HepG2 (cell line): ENCODE data around the gene IFITM10. TPM values are rescaled to one million over a fixed set of nuclear protein-coding genes. Genes with fewer than 3 reads are reported as not detected.

ENCODE experiments used
- ATAC-seq: fragments of 200-7000 bp; cut with Tn5 transposase; 3 replicates; pipeline ENCODE4 v1.9.1; 2020; ENCODE audit warnings: mild to moderate bottlenecking, moderate library complexity
- BruUV-seq: library from RNA; stranded (reverse); fragments of 400-500 nt; replicated peaks from 2 replicates; lab custom pipeline; 2021; lab: Mats Ljungman, UMichigan
- CTCF ChIA-PET: fragments of 300-600 bp; formaldehyde crosslinking; extraction: SDS; loops from one replicate; lab custom pipeline; 2021; ENCODE audit warnings: low total read pairs, inconsistent platforms, low intra/inter-chr PET ratio; lab: Yijun Ruan, JAX
- POLR2A ChIA-PET: fragments of 350-600 bp; sonication (Branson Sonifier 250); formaldehyde crosslinking; loops from one replicate; lab custom pipeline; 2020; ENCODE audit warnings: antibody characterized with exemption, inconsistent platforms; lab: Yijun Ruan, JAX
- DNase-seq: peaks from one replicate; pipeline ENCODE4 v3.0.0-alpha.2; 2015; ENCODE audit warnings: low spot score
- FAIRE-seq: peaks from 3 replicates; lab custom pipeline; 2011; peaks lifted over from hg19 to GRCh38; lab: Jason Lieb, UNC
- H2AFZ ChIP-seq: one replicate; pipeline ENCODE4 v1.6.1; 2011; ENCODE audit warnings: low read length, inconsistent platforms
- H3K27ac ChIP-seq: fragments of 300-600 bp; 3 replicates; pipeline ENCODE4 v1.8.0; 2011; ENCODE audit warnings: mixed run types, mild to moderate bottlenecking, mixed read lengths, low read length, inconsistent platforms; ENCODE audit not compliant: insufficient read depth; ENCODE audit errors: extremely low read length
- H3K27me3 ChIP-seq, 2 experiments: fragments of 200-600 bp in 1 of 2; 2 replicates in 1 of 2; 3 replicates in 1 of 2; pipeline versions ENCODE4 v1.6.0 to v1.8.0; 2011; ENCODE audit warnings: low read length in 2 of 2, mild to moderate bottlenecking in 2 of 2, moderate library complexity in 2 of 2, inconsistent platforms in 1 of 2; ENCODE audit not compliant: insufficient read depth in 2 of 2, control insufficient read depth in 1 of 2
- H3K36me3 ChIP-seq, 2 experiments: fragments of 200-600 bp in 1 of 2; replicated peaks in 1 of 2; 2 replicates in 1 of 2; 3 replicates in 1 of 2; pipeline versions ENCODE4 v1.5.1 to v1.8.0; 2011; ENCODE audit warnings: low read length in 2 of 2, inconsistent platforms in 1 of 2; ENCODE audit not compliant: insufficient read depth in 2 of 2, control insufficient read depth in 1 of 2
- H3K4me1 ChIP-seq: 2 replicates; pipeline ENCODE4 v1.5.1; 2012; ENCODE audit warnings: low read length, inconsistent platforms; ENCODE audit not compliant: insufficient read depth
- H3K4me2 ChIP-seq: 2 replicates; pipeline ENCODE4 v1.6.0; 2011; ENCODE audit warnings: low read depth, low read length, inconsistent platforms
- H3K4me3 ChIP-seq, 3 experiments: fragments of 200-600 bp in 1 of 3; sonication (generic), shearing (Covaris generic) in 1 of 3; replicated peaks in 1 of 3; 2 replicates each; pipeline ENCODE4 v1.5.1; 2011 to 2016; ENCODE audit warnings: low read length in 3 of 3, inconsistent platforms in 2 of 3, low read depth in 2 of 3, mild to moderate bottlenecking in 2 of 3, control low read depth in 1 of 3, mixed read lengths in 1 of 3; ENCODE audit not compliant: insufficient read depth in 1 of 3
- H3K79me2 ChIP-seq: one replicate; pipeline ENCODE4 v1.6.1; 2011; ENCODE audit warnings: low read length, inconsistent platforms; ENCODE audit not compliant: insufficient read depth
- H3K9ac ChIP-seq: 2 replicates; pipeline ENCODE4 v1.6.0; 2011; ENCODE audit warnings: mild to moderate bottlenecking, low read depth, low read length, inconsistent platforms; ENCODE audit not compliant: insufficient read depth
- H3K9me3 ChIP-seq: 2 replicates; pipeline ENCODE4 v1.5.1; 2012; ENCODE audit warnings: mild to moderate bottlenecking, low read length
- H4K20me1 ChIP-seq: 2 replicates; pipeline ENCODE4 v1.6.0; 2011; ENCODE audit warnings: inconsistent platforms, mild to moderate bottlenecking, low read length, moderate library complexity; ENCODE audit not compliant: insufficient read depth
- AHR ChIP-seq: IDR thresholded peaks from 2 replicates; pipeline ENCODE4 v1.6.1; 2018; ENCODE audit warnings: missing genetic modification reagents, missing compliant biosample characterization
- ARNT ChIP-seq: fragments of 450-650 bp; IDR thresholded peaks from 2 replicates; pipeline ENCODE4 v1.6.1; 2017
- FOXK2 ChIP-seq: fragments of 450-650 bp; IDR thresholded peaks from 2 replicates; pipeline ENCODE4 v1.6.1; 2016
- FOXP1 ChIP-seq, 2 experiments: fragments of 450-650 bp in 1 of 2; IDR thresholded peaks; 2 replicates each; pipeline ENCODE4 v1.6.1; 2017 to 2018; ENCODE audit warnings: antibody characterized with exemption in 1 of 2
- HNRNPUL1 ChIP-seq: fragments of 200-400 bp; formaldehyde crosslinking; IDR thresholded peaks from 2 replicates; pipeline ENCODE4 v1.6.1; 2017; ENCODE audit warnings: low read depth, mild to moderate bottlenecking, low read length, moderate library complexity
- MNT ChIP-seq: fragments of 450-650 bp; IDR thresholded peaks from 2 replicates; pipeline ENCODE4 v1.6.1; 2016
- TRIM22 ChIP-seq: fragments of 450-650 bp; IDR thresholded peaks from 2 replicates; pipeline ENCODE4 v1.6.1; 2017
- ZFP90 ChIP-seq: sonication (generic); formaldehyde crosslinking; IDR thresholded peaks from 2 replicates; pipeline ENCODE4 v1.8.0; 2022; ENCODE audit warnings: missing genetic modification reagents, mild to moderate bottlenecking, inconsistent platforms, borderline replicate concordance
- ZNF207 ChIP-seq: fragments of 450-650 bp; IDR thresholded peaks from 2 replicates; pipeline ENCODE4 v1.6.1; 2016; ENCODE audit warnings: antibody characterized with exemption, borderline replicate concordance
- ZNF547 ChIP-seq: sonication (generic); formaldehyde crosslinking; IDR thresholded peaks from 2 replicates; pipeline ENCODE4 v1.5.1; 2020; ENCODE audit warnings: mild to moderate bottlenecking, missing genetic modification reagents
- WGBS: methylation state at CpG from one replicate; pipeline ENCODE4 v1.1.6; 2017; ENCODE audit warnings: low lambda C conversion rate; 5-methylcytosine and 5-hydroxymethylcytosine counted together
- in situ Hi-C: cut with HindIII; loops from 2 replicates; pipeline ENCODE4 v1.10.0; 2017; ENCODE audit warnings: low pct_unique_long_range_greater_than_20kb; ENCODE audit not compliant: extremely low pct_ligation_motif_present
- intact Hi-C: fragments of 100-400 bp; cut with micrococcal nuclease; formaldehyde crosslinking; loops from one replicate; pipeline ENCODE4 v1.10.0; 2022; ENCODE audit not compliant: unreplicated experiment
- polyA plus RNA-seq, 8 experiments: library from polyadenylated mRNA; depleted of rRNA in 3 of 8; stranded (reverse) in 7 of 8; unstranded in 1 of 8; fragments of >200 nt; fragmentation: Illumina TruSeq in 4 of 8; extraction: Trizol in 4 of 8; gene quantifications; 2 replicates each; pipeline versions ENCODE4 v1.2.1 to v1.2.3, GENCODE V29; 2011 to 2016; ENCODE audit warnings: low read depth in 4 of 8, missing spikeins in 1 of 8, mixed read lengths in 1 of 8; ENCODE audit not compliant: insufficient read depth in 1 of 8
- total RNA-seq, 5 experiments: library from RNA; depleted of rRNA; stranded (reverse); fragments of >200 nt; fragmentation: Illumina TruSeq; extraction: Trizol; gene quantifications; 2 replicates each; pipeline ENCODE4 v1.2.3, GENCODE V29; 2016; ENCODE audit warnings: low read depth in 1 of 5
- TF ChIP-seq, protein P1 (sequence below): sonication (generic); formaldehyde crosslinking; IDR thresholded peaks from 2 replicates; pipeline ENCODE4 v1.9.0; 2021; ENCODE audit warnings: mild to moderate bottlenecking, missing genetic modification reagents

The IFITM10 gene
- total and polyA plus RNA-seq, 2 of the 13 experiments (the other 11 are each of a cell fraction or from before 2014, with no cell fraction given), result 0.09 to 0.13 TPM

GRCh38 chr11:1732418-1733008 is 17.9 kb downstream of the IFITM10 start (continued):
- no peak for TF ChIP-seq HNRNPUL1
- no peak for TF ChIP-seq FOXK2
- TF ChIP-seq AHR (CRISPR knock-in tag), result no peak
- TF ChIP-seq, all 625 proteins: peak for 0

- intact Hi-C loops (no loop called here), in situ Hi-C loops (no loop called here)
- H4K20me1 ChIP-seq, result no peaks in the 10 kb centered on the region
- peaks cover 0 to 79% of the 10 kb centered on the region in 2 experiments; a peak in 4 of 5 replicates for H3K27me3 ChIP-seq
- no peak overlapping the region for H3K9ac ChIP-seq
- peak; percentile 21 for FAIRE-seq
- H3K4me2 ChIP-seq, result no peak overlapping the region
- no TSS peak for BruUV-seq
- 11% methylated on average over 5 of the region's 5 CpGs for WGBS
- no peaks in the 10 kb centered on the region for H3K36me3 ChIP-seq
- H3K27ac ChIP-seq, result no peak overlapping the region
- TF ChIP-seq FOXP1 (IDR thresholded peaks at IDR 0.05), result 0 out of 2 replicates have a peak, but pooled peaks have one; percentile 22
- no peak for TF ChIP-seq FOXP1 (CRISPR knock-in tag; IDR thresholded peaks at IDR 0.05)
- TF ChIP-seq ZNF547 (CRISPR knock-in tag), result no peak
- TF ChIP-seq MNT, result peak; percentile 98
- peak; percentile 61; the same call in 1 of the 2 replicates for TF ChIP-seq ZNF207
- 0 out of 2 replicates have a peak, but pooled peaks have one; percentile 30 for TF ChIP-seq TRIM22
- peak; percentile 16; the same call in 1 of the 2 replicates for TF ChIP-seq ARNT
- no peak for TF ChIP-seq ZFP90 (CRISPR knock-in tag)
- TF ChIP-seq, protein P1, sequence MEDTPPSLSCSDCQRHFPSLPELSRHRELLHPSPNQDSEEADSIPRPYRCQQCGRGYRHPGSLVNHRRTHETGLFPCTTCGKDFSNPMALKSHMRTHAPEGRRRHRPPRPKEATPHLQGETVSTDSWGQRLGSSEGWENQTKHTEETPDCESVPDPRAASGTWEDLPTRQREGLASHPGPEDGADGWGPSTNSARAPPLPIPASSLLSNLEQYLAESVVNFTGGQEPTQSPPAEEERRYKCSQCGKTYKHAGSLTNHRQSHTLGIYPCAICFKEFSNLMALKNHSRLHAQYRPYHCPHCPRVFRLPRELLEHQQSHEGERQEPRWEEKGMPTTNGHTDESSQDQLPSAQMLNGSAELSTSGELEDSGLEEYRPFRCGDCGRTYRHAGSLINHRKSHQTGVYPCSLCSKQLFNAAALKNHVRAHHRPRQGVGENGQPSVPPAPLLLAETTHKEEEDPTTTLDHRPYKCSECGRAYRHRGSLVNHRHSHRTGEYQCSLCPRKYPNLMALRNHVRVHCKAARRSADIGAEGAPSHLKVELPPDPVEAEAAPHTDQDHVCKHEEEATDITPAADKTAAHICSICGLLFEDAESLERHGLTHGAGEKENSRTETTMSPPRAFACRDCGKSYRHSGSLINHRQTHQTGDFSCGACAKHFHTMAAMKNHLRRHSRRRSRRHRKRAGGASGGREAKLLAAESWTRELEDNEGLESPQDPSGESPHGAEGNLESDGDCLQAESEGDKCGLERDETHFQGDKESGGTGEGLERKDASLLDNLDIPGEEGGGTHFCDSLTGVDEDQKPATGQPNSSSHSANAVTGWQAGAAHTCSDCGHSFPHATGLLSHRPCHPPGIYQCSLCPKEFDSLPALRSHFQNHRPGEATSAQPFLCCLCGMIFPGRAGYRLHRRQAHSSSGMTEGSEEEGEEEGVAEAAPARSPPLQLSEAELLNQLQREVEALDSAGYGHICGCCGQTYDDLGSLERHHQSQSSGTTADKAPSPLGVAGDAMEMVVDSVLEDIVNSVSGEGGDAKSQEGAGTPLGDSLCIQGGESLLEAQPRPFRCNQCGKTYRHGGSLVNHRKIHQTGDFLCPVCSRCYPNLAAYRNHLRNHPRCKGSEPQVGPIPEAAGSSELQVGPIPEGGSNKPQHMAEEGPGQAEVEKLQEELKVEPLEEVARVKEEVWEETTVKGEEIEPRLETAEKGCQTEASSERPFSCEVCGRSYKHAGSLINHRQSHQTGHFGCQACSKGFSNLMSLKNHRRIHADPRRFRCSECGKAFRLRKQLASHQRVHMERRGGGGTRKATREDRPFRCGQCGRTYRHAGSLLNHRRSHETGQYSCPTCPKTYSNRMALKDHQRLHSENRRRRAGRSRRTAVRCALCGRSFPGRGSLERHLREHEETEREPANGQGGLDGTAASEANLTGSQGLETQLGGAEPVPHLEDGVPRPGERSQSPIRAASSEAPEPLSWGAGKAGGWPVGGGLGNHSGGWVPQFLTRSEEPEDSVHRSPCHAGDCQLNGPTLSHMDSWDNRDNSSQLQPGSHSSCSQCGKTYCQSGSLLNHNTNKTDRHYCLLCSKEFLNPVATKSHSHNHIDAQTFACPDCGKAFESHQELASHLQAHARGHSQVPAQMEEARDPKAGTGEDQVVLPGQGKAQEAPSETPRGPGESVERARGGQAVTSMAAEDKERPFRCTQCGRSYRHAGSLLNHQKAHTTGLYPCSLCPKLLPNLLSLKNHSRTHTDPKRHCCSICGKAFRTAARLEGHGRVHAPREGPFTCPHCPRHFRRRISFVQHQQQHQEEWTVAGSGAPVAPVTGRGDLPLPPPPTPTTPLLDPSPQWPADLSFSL (CRISPR knock-in tag), result peak; percentile 40; the same call in 1 of the 2 replicates
- H3K79me2 ChIP-seq, result no peaks in the 10 kb centered on the region
- H3K9me3 ChIP-seq, result peaks cover 5% of the 10 kb centered on the region; the same call in 1 of the 2 replicates
- no peak for DNase-seq
- H3K4me1 ChIP-seq, result no peaks in the 10 kb centered on the region
- no peak overlapping the region for H3K4me3 ChIP-seq
- CTCF ChIA-PET, result no interaction called here
- POLR2A ChIA-PET, result no interaction called here
- no peak for ATAC-seq
- no peak overlapping the region for H2AFZ ChIP-seq
These were observed 18.8 kb downstream of the IFITM10 start for GRCh38 chr11:1731451-1732059.
